ENCODE results near the gene NOL3.
A peak's percentile ranks its signal among the peaks of the same experiment; 100 is the strongest.

NOL3 gene

DNA sequence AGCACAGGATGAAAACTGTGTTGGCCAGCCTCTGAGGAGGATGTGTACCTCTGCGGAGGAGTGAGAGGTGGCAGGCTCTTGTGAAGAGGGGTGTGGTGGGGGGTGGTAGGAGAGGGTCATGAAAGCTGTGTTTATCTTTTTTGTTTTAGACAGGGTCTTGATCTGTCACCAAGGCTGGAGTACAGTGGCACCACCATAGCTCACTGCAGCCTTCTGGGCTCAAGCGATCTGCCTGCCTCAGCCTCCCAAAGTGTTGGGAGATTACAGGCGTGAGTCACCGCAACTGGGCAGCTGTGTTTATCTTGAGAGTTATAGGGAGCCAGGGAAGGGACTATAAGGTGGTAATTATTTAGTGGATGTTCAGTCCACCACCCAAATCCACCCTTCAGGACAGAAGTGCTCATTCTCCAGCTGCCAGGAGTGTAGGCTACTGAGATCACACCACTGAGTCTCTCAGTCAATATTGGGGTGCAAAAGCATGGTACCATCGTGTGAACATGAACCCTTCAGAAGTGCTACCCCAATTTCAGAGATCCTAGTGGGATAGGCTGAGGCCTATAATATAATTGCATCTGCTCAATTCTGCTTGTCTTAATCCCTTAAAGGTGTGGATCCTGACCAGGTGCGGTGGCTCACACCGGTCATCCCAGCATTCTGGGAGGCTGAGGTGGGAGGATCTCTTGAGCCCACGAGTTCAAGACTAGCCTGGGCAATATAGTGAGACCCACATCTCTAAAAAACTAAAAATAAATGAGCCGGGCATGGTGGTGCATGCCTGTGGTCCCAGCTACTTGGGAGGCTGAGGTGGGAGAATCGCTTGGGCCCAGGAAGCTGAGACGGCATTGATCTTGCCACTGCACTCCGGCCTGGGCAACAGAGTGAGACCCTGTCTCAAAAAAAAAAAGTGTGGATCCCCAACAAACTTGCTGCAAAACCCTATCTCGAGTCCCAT lies 20.4 kb downstream of the NOL3 start:
- DNase-seq: peak; percentile 32

DNA sequence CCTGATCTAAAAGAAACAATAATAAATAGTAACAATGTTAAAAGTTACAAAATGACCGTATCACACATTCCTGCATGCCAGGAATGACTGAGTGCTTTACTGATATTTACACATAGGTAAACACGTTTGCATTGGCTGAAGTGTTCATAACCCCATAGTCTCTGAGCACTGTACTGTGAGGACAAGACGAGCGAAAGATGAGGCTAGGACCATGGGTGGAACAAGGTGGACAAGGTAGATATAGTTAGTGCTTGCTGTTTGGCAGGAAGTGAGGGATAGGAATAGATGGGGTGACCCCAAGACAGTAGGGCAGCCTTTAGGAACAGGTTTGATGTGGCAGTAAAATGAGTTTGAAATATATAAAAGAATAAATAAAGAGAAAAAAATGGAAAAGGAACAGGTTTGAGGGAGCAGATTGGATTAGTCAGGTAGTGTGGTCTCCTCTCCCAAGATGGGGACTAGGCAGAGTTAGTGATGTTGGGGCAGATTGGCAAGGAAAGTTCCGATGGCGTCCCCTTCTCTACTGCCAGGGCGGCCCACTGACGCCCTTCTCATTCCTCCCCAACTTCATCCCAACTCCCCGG lies 21.2 kb downstream of the NOL3 start:
- no peak for DNase-seq

DNA sequence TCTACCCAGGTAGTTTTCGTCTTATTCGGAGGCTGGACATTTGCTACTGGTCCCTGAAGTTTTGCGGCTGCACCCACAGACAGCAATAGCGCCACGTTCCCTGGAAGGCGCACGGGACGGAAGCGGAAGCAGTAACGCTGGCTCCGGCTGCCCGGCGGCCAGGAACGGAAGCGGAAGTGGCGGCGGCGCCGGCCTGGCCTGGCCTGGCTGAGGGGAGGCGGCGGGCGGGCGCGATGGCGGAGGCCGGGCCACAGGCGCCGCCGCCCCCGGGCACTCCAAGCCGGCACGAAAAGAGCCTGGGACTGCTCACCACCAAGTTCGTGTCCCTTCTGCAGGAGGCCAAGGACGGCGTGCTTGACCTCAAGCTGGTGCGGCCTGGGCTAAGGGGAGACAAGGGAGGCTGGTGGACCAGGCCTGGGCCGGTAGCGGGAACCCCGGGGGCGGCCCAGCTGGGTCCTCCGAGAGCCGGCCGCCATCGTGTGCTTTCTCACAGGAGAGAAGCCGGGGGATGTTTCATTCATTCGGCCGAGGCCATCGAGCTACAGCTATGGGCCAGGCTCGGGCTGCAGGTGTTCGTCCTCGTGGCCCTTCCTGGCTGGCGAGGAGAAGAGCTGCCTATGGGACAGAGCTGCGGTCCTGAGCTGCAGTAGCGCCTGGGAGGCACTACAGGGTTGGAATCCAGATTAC lies 21.8 kb downstream of the NOL3 start, which contains the start of gene E2F4:
Gene E2F4, plus strand, starts transcription at position 161 of the 687 bp plus-strand sequence. Its CDS starts 73 bp downstream, at position 234.
- peak; percentile 89 for DNase-seq

DNA sequence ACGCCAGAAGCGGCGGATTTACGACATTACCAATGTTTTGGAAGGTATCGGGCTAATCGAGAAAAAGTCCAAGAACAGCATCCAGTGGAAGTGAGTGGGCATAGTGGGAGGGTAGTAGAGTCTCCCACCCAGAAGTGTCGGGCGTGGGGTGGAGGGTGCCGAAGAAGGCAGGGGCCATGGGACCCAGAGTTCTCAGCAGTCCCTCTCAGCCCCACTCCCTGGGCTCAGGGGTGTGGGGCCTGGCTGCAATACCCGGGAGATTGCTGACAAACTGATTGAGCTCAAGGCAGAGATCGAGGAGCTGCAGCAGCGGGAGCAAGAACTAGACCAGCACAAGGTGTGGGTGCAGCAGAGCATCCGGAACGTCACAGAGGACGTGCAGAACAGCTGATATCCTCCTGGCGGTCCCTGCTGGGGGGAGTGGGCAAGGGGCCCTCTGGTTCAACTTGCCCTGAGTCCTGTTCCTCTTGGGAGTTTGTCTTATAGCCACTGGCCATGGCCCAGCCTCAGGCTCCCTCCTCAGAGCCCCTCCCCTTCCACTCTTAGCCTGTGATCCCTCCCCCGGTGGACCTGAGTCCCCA lies 22.5 kb downstream of the NOL3 start:
- no peak for DNase-seq

DNA sequence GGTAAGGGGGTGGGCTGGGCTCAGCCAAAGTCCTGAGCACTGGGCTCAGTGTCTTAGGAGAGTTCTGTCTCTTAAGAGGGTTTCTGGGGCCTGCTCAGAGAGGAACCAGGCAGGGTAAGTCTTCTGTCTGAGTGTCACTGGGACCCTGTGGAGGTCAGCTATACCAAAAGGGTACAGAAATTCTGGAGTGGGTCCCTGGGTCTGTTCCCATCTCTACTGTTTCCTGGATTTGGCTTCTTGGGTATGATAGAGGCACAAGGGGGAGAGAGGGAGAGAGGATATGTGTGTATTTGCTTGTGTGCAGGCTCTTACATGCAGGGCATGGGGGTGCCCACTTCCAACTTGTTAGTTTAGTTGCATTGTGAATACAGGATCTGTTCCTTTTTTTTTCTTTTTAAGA lies 23.2 kb downstream of the NOL3 start:
- DNase-seq: no peak

DNA sequence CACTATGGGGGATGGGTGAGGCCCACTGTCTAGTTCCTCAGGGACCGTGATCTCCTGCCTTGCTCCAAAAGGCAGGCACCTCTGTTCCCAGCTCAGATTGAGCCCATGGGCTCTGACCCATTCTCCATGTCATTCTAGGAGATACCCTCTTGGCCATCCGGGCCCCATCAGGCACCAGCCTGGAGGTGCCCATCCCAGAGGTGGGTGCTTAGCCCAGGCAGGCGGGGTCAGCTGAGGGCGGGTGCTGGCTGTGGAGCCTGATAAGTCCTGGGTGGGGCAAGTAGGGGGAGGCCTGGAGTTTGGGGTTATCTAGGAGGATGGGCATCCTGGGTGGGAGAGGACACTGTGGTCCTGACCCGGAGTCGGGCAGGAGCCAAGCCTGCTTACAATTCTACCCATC lies 23.9 kb downstream of the NOL3 start:
- DNase-seq: no peak

DNA sequence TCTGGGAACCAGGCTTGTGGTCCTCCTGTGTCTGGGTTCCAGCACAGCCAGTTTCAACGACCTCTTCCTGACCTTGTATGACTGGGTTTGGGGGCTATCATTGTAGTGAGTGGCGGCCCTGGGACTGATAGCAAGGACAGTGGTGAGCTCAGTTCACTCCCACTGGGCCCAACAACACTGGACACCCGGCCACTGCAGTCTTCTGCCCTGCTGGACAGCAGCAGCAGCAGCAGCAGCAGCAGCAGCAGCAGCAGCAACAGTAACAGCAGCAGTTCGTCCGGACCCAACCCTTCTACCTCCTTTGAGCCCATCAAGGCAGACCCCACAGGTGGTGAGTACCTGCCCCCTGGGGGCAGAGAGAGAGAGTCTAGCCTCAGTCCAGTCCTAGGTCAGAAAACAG lies 25.3 kb downstream of the NOL3 start:
- DNase-seq: no peak

DNA sequence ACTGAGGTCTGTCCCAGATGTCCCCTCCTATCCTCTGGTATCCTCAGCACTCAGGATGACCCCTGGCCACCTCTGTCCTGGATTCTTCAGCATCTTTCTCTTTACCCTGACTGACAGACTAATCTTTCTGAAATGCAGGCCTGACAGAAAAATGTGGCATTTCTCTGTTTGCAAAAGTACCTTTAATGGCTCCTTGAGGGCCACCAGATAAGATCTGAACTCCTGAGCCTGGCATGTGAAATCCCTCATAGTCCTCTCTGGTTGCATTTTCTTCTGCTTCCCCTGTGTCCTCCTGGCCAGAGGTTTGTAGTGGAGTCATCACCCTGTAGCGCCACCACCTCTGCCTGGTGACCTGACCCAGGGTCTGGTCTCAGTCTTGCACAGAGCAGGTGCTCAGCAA lies 26.5 kb downstream of the NOL3 start:
- DNase-seq: no peak

DNA sequence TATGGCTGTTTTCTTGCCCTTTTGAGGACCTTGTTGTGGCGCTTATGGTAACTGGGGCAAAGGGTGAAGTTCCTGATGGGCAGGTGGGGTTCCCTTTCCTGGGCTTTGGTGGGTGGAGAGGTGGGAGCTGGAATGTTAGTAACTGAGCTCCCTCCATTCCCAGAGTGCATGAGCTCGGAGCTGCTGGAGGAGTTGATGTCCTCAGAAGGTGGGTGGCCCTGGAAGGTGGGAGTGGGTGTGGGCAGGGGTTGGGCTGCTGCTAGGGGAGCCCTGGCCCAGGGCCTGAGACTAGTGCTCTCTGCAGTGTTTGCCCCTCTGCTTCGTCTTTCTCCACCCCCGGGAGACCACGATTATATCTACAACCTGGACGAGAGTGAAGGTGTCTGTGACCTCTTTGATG lies 27.4 kb downstream of the NOL3 start:
- DNase-seq: no peak

DNA sequence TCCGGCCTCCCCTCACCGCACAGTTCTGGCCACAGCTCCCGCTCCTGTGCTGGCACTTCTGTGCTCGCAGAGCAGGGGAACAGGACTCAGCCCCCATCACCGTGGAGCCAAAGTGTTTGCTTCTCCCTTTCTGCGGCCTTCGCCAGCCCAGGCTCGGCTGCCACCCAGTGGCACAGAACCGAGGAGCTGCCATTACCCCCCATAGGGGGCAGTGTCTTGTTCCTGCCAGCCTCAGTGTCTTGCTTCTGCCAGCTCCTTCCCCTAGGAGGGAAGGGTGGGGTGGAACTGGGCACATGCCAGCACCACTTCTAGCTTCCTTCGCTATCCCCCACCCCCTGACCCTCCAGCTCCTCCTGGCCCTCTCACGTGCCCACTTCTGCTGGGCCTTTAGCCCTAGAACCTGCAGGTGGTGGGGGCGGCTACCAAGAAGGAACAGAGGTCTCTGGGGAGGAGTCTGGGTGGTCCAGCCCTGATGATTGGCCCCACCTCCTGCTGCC lies 27.9 kb downstream of the NOL3 start:
- DNase-seq: peak; percentile 39

DNA sequence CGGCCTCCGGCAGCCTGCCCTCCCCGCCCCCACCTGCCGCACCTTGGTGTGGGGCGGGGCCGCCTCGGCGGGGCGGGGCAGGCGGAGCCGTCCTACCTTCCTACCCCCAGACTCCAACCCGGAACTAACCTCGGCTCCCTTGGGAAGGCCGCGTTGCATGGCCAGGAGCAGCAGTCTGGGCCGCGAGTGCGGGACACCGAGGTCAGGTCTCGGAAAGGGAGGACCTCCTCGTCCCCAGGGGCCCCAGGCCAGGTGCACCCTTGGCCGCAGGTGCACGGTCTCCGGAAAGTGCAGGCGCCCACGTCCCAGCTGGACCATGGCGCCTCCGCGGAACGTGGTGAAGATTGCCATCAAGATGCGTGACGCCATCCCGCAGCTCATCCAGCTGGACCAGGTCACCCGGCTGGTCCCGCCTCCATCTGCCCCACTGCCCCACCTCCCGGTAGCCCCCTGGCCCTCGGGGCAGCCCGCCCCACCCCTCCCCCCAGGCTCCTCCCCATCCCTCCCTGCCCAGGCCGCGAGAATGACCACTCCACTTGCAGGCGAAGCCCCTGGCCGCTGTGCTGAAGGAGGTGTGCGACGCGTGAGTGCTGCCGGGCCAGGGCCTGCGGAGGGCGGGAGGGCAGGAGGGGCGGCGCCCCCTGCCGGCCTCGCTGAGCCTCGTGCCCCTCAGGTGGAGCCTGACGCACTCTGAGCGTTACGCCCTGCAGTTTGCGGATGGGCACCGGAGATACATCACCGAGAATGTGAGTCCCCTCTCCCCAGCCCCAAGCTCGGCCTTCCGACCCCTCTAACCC lies 28.9 kb downstream of the NOL3 start, which contains the start of gene ELMO3:
Gene ELMO3, plus strand, starts transcription at position 121 of the 797 bp plus-strand sequence. Its CDS starts 196 bp downstream, at position 317.
- peak; percentile 72 for DNase-seq

DNA sequence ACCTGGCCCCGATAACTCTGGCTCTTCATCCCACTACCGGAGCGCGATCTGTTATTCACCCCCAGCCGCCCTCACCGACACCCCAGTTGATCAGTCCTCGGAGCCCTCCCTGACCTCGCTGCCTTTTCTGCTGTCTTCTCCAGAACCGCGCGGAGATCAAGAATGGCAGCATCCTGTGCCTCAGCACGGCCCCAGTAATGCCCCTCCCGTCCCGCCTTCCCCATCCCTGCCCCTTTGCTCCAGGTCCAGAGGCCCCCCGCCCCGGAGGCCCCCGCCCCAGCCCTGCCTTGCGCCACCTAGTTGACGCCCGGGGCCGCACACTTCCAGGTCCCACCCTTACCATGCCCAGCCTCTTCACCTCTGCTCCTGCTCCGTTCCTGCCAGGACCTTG lies 29.5 kb downstream of the NOL3 start:
- no peak for DNase-seq

DNA sequence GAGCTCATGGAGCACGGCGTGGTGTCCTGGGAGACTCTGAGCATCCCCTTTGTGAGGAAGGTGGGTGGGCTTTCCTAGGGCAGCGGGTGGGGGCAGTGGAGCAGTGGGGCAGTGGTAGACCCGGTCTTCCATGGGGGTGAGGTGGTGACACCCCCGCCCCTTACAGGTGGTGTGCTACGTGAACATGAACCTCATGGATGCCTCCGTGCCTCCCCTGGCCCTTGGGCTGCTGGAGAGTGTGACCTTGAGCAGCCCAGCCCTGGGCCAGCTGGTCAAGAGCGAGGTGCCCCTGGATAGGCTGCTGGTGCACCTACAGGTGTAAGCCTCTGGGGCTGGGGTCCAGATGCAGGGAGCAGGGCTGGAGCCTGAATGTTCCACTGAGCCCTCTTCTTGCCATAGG lies 30.2 kb downstream of the NOL3 start:
- no peak for DNase-seq

DNA sequence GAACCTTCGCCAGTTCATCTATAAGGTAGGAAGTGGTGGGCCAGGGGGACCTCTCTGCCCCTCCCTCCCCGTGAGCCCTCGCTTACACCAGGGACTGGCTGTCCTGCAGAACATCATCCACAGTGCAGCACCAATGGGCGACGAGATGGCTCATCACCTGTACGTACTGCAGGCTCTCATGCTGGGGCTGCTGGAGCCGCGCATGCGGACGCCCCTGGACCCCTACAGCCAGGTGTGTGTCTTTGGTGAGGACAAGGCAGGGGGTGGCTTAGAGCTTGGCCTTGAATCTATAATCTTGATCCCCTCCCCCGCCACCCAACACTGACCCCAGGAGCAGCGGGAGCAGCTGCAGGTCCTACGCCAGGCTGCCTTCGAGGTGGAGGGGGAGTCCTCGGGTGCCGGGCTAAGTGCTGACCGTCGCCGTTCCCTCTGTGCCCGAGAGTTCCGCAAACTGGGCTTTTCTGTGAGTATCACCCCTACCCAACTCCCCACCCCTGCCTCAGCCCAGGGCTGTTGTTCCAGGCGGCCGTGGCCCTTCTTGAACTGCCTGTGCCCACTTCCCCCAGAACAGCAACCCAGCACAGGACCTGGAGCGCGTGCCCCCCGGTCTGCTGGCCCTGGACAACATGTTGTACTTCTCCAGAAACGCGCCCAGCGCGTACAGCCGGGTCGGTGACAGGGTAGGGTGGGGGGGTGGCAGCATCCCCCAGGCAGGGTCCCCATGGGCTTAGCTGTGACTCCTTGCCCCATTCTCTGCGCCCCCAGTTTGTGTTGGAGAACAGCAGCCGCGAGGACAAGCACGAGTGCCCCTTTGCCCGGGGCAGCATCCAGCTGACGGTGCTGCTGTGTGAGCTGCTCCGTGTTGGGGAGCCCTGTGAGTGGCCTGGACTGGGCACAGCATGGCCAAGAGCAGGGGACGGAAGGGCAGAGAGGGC lies 31.3 kb downstream of the NOL3 start:
- DNase-seq: no peak

DNA sequence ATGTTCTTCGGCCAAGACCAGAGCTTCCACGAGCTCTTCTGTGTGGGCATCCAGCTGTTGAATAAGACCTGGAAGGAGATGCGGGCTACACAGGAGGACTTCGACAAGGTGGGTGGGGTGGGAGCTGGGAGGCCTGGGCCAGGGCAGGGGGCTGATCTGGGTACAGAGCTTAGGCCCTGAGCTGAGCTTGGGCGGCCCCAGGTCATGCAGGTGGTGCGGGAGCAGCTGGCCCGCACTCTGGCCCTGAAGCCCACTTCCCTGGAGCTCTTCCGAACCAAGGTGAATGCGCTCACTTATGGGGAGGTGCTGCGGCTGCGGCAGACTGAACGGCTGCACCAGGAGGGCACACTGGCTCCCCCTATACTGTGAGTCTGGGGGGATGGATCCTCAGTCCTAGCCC lies 32.1 kb downstream of the NOL3 start:
- DNase-seq: no peak

DNA sequence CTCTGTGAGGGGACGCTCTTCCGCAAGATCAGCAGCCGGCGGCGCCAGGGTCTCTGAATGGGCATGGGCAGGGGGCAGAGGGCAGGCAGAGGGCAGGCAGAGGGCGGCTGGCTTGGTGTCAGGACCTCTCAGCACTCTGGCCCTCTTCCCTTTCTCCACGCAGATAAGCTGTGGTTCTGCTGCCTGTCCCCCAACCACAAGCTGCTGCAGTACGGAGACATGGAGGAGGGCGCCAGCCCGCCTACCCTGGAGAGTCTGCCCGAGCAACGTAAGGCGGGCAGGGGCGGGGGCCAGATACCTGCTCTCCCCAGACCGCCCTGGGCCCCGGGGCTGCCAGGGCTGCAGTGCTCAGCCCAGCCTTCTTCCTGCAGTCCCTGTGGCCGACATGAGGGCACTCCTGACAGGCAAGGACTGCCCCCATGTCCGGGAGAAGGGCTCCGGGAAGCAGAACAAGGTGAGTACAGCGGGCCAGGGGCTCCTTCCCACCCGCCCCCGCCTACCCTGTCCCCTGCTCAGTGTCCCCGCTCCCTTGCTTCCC lies 32.7 kb downstream of the NOL3 start:
- no peak for DNase-seq

DNA sequence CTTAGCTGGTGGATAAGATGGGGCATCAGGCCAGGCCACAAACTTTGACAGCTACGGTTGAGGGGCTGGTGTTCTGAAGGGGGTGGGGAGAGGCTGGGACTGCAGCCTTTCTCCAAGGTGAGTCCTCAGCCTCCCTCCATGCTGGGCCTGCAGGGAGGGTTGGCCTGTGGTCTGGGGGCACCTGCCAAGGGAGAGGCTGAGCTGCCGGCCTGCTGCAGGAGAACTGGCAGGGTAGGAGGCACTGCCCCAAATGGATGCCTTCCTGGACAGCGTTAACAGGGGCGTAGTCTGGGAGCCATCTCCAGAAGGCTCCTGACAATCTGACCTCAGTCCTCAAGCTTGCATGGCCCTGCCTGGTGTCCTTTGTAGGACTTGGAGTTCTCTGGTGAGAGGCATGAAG lies 33.7 kb downstream of the NOL3 start:
- no peak for DNase-seq

DNA sequence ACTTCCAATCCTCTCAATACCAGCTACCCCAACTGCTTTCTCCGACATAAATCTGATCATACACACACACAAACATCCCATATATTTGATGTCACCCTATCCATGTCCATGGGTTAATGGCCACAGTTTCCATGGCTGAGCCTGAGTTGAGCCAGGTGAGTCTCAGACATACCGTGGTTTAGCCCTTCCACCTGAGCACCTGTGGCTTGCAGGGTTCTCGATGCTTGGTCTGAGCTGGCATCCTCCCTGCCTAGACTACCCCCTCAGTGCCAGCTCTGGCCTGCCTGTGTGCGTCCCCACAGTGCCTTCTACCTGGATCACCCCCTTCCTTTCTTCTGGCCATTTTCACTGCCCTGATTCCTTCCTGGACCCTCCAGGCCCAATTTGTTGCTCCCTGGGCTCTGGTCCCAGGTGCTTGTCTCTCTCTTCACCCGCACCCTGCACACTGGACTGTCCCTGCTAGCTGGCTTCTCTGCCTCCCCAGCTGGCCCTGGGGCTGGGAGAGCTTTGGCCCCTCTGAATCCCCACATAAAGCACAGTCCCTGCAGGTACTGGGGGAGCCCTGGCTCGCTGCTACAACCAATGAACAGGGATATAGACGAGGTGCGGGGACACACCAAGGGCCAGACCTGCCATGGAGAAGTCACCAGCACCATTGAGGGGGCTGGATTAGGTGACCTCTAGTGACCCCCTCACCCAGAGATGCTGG lies 35.9 kb downstream of the NOL3 start:
- DNase-seq: no peak

DNA sequence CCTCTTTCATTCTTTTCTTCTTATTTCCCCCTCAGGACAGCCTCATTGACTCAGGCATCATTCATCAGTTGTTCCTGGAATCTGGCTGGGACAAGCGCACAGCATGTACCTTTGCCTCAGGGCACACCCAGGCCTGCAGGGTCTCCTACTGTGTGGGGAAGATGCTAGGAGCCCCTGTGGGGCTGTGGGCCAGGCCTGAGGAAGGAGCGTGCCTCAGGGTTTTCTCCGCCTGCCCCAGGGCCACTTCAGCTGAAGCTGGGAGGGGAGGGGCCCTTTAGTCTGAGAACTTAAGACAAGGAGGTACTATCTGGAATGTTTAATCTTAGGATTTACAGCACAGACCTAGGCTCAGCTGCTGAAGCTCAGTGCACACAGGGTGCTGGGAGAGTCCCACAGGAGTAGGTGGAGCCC lies 36.5 kb downstream of the NOL3 start:
- no peak for DNase-seq

Data from NCI-H69 (cell line).